COR-L47 (cell line): ENCODE results near the gene ZNF618.

Experiments used
- DNase-seq: peaks from one replicate; lab custom pipeline; 2025; lab: John Stamatoyannopoulos, UW

ZNF618 gene

DNA sequence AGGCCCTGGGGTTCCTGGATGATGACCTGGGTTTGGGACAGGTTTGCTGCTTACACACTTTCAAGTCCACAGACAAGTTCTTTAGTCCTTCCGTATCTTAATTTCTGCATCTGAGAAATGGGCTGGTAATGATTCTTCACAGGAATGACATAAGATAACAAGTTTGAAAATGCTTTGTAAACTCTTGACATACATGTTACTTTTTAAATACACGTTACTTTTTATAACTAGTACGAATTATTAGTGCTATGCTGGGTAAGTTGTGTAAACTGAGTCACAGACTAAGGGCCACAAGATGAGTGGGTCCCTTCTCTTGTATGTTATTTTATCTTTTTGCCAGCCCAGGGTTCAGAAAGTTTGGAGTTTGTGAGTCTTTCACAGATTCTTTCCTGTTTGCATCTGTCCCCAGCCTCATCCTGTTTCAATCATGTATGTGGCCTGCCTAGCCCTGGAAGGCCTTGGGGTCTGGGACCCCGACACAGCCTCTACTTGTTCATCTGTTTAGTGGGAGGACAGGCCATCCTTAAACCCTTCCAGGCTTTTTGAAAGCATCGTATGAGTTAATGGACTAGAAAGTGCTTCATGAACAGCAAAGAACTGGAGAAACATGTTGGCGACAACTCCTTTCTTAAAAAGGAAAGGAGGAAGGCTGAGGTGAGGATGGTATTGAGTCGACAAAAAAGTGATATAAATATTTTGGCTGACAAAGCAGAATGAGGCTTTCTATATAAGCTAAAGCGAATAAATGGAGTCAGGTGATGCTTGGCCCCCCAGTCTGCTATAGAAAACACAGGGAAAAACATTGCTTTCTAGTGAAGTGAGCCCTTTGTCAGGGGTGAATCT lies 9.3 kb downstream of the ZNF618 start:
- DNase-seq, result no peak

DNA sequence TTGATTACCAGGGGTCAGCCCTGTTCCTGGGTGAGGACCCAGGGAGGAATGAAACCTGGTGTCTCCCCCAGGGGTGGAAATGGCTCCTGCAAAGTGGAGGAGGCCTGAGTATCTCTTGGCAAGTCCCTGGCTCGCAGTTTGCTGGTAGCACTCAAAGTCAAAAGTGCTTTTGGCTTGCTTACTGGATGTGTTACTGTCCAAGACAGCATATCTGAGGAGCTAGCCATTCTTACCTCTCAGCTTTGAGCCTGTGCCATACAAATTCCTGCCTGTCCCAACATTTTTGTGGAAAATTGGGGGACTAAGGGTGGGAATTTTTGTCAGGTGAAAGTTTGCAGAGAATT lies 9.9 kb downstream of the ZNF618 start:
- no peak for DNase-seq

DNA sequence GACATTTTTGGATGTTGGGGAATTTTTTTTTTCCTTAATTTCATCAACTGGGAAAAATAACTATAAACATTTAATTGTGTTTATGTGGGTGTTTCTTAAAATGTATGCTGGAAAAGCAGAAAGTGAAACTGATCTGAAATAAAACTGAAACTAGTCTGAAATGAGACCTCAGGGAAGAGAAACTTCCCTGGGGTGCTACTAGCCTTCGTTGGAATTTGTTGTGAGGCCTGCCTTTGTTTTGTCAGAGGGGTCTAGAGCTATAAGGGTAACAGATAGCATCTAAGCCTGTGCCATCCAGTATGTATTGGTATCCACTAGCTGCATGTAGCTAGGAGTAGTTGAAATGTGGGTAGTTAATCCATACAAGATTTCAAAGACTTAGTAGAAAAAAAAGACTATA lies 10.4 kb downstream of the ZNF618 start:
- no peak for DNase-seq

DNA sequence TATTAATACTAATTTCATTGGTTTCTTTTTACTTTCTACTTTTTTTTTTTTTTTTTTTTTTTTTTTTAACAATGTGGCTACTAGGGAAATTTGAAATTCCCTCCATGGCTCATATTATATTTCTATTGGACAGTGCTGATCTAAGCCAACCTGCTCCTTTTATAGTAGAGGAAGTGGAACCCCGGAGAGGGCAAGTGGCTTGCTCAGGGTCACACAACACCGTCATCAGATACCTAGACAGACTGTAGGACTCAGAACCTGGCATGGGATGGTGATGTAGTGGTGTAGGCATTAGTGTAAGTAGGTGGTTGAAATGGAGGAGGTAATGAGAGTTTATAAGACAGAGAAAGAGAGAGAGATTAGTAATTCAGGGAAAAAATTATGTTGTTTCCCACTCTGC lies 10.8 kb downstream of the ZNF618 start:
- DNase-seq, result no peak

DNA sequence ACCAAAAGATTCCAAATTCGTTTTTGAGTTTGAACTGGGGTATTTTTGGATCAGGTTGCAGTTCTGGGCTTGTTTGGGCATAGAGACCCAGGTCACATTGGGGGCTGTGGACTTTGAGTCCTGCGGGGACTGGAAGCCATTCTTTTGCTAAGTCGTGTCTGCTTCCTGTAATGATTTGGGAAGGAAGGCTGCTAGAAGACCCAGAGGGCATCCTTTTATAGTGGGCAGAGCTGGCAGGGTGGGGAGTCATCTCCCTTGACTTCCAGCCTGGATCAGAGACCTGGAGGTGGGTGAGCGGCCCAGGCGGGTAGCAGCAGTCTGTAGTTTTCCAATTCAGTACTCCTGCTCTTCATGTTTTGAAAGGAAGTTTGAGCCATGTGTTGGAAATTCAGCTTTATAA lies 11.3 kb downstream of the ZNF618 start:
- DNase-seq, result no peak

DNA sequence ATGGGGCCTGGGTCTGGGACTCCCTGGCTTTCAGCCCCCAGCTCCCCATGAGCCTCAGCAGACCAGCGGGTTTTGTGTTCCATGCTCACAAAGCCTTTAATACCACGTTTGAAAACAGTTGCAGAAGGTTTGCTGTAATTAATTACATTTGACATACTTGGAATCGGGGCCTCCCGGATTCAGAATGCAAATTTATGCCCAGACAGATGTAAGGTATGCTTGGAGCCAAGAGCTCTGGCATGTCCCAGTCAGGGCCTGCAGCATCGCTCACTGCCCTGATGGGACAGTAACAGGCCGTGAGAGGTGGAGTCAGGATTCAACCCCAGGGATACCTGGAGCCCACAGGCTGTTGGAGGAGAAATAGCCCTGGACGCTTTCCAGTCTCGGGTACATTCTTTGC lies 12.2 kb downstream of the ZNF618 start:
- DNase-seq, result no peak

DNA sequence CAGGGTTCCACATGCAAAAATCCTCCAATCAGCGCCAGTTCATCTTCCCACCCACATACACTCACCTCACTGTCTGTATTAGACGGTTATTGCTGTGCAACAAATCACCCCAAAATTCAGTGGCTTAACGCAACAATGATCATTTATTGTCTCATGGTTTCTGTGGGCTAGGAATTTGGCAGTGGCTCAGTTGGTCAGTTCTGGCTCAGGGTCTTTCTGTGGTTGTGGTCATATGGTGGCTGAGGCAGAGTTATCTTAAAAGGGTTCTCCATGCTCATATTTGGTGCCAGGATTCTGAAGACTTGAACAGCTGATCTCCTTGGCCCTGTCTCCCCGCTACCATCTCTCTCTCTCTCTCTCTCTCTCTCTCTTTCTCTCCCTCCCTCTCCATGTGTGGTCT lies 12.9 kb downstream of the ZNF618 start:
- no peak for DNase-seq

DNA sequence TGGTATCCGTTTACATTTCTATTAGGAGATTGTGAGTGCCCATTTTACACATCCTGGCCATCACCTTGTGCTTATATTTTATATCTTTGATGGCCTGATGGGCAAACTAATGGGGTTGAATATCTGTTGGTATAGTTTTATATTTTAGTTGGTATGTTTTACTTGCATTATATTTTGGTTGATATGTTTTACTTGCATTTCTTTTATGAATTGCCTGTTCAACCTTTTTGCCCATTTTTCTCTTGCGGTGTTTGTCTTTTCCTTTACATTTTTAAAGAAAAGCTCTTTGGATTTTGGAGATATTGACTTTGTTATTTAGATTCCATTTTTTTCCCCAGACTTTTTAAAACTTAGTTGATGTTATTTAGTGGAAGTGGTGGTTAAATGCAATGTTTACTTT lies 14.6 kb downstream of the ZNF618 start:
- DNase-seq, result no peak

DNA sequence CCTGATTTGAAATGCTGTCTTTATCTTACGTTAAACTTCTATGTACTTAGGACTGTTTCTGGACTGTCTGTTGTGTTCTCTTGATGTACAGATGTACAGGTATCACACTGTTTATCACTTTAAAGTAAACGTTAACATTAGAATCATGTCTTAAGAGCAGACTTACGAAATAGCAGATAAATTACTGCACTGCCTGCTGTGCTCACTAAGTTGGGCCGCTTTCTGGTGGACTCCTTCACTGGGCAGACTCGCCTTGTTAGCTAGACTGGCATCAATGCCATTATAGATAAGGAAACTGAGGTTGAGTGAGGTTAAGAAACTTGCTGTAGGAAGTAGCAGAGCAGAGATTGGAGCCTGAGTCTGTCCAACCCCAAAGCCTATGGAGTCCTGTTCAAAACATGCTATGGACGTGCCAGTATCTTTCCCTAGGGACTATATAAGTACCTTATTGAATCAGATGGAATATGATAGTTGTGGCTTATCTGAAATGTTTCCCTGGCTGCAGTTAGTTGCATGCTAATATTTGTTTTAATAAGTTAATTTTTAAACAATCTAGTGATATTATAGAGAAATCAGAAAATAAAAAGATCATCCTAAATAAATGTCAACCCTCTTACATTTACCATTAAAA lies 16.9 kb downstream of the ZNF618 start:
- no peak for DNase-seq

DNA sequence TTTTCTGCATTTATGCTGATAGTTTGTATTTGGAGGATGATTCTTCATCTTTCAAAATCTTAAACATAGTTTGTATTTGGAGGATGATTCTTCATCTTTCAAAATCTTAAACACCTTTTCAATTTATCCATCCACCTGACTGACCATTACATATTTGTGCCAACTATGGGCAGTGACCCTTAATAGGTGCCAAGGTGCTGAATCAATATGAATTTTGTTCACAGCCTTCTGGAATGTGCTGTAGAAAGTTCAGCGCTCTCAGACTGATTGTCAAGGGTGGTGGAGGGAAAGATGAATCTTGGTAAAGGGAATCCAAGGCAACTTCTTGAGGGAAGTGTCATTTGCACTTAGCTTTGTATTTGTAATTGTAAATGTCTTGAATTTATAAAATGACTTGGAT lies 18.1 kb downstream of the ZNF618 start:
- no peak for DNase-seq

DNA sequence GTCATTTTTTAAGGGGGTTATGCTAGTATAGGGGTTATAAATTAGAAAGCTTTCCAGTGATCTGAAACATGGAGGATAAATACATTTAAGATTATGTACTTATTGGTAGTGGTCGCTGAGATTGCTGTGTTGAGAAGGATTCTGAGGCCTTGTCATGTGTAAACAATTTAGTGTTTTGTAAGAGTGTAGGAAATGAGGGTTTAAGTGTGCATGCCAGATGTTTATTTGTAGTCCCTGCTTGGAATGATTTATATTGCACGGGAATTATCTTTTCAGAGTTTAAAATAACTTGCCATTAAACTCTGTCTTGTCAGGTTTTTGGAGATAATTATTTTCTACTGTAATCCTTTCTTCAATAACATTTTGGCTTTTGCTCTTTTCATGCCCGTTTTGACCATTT lies 19.4 kb downstream of the ZNF618 start:
- DNase-seq, result no peak

DNA sequence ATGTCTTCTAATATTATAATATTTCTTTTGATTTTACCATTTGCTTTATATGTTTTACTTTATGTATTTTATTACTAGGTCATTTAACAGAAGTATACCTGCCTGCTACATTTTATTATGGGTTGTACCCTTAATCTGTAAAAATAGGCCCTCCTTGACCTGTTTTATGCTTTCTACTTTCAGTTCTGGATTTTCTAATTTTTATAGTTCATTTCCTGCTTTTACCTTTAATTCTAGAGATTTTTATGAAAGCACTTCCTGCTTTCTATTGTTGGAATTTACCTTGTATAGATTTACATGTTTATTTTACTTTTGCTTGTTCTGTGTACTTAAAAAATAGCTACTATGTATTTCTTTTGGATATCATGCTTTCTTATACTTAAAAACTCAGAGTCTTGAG lies 20.6 kb downstream of the ZNF618 start:
- no peak for DNase-seq

DNA sequence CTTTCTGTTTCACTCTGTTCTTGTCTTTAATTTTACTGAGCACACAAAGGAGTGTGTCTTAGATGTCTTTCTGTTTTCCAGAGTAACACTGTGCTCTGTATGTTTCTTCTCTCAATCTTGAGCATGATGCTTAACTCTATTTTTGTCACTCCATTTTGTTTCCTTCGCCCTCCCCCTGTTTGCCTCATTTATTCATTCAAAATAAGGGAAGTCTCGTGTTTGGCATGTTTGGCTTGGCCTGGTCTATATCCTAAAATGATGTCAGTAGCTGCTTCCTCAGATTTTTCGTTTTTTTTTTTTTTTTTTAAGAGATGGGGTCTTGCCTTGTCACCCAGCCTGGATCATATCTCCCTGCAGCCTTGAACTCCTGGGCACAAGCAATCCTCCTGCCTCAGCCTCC lies 22.0 kb downstream of the ZNF618 start:
- DNase-seq, result no peak

DNA sequence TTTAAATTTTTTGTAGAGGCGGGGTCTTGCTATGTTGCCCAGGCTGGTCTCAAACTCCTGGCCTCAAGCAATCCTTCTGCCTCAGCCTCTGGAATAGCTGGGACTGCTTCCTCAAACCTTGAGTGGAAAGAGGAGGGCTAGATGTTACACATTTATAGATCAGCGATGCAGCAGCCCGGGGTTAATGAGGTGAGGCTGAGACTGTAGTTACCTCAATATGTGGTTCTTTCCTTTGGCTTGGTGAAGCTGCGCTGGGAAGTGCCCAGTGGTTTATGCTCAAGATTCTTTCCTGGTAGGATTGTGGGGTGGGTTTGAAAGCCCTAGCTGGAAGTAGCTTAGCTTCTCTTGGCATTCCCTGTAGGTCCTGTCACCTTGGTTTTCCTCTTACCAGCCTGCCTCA lies 22.5 kb downstream of the ZNF618 start:
- DNase-seq, result no peak

DNA sequence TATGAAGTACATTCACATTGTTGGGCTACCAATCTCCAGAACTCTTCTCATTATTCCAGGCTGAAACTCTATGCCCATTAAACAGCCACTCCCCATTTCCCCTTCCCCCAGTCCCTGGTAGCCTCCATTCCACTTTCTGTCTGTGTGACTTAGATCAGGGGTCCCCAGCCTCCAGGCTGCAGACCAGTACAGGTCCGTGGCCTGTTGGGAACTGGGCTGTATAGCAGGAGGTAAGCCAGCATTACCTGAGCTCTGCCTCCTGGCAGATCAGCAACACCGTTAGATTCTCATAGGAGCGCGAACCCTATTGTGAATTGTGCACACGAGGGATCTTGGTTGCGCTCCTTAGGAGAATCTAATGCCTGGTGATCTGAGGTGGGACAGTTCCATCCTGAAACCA lies 23.1 kb downstream of the ZNF618 start:
- no peak for DNase-seq

DNA sequence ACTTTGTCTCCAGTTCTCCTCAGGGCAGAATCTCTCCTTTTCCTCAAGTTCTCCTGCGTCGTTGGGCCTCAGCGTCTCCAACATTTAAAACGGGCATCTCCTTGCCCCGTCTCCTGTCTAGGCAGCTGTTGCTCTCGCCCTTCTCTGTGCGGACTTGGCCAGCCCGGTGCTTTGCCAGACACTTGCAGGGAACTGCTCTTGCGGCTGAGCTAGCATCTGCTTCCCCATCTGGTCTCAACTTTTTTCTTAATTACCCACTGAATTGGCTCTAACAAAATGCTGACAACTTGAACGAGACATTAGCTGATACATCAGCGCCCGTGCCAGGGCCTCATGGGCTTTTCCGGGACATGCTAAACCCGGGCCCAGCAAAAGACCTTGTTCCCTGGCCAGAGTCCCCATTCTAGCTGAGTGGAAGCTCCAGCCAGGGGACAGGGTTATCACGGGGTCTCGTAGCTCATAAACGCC lies 25.1 kb downstream of the ZNF618 start:
- DNase-seq, result no peak

DNA sequence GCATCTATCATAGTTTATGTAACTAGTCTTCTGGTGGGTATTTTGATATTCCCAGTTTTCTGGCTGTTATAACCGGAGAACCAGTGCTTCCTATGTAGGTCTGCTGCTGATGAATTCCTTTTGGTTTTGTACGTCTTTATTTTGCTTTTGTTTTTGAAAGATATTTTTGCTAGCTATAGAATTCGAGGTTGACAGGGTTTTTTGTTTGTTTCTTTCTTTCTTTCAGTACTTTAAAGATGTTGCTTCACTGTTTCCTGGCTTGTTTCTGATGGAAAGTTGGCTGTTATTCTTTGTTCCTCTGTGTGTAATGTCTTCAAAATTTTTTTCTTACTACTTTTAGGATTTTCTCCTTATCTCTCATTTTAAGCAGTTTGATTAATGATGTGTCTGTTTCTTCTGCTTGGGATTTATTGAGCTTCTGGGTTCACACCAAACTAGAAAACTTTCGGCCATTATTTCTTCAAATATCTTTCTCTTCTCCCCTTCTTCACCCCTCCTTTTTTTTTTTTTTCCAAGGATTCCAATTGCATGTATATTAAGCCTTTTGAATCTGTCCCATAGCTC lies 27.5 kb downstream of the ZNF618 start:
- DNase-seq, result no peak

DNA sequence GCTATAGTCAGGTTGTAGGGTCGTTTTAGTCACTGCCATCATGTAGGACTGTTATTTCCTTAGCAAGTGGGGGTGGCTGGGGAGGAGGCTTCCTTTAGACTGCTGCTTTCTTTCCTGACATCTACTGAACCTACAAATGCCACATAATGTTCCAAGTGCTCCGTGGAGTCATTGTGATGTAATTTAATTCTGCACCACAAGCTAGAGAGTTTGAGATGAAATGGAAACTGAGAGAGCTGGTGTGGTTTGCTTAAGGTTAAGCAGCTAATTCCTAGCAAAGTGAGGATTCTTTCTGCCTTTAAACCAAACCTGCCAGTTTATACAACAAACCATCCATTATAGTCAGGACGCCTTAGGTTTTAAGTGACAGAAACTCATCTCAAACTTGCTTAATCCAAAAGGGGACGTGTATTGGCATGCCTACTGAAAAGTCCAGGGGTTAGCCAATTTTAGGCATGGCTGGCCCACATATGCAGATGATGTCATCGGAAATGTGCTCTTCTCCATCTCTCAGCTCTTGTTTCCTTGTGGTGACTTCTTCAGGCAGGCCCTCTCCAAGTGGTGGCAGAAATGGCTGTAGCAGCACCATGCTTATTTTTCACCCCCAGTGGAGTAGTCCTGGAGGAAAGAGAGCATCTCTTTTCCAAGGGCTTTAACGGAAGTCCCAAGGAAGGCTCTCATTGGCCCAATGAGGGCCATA lies 30.5 kb downstream of the ZNF618 start:
- no peak for DNase-seq

DNA sequence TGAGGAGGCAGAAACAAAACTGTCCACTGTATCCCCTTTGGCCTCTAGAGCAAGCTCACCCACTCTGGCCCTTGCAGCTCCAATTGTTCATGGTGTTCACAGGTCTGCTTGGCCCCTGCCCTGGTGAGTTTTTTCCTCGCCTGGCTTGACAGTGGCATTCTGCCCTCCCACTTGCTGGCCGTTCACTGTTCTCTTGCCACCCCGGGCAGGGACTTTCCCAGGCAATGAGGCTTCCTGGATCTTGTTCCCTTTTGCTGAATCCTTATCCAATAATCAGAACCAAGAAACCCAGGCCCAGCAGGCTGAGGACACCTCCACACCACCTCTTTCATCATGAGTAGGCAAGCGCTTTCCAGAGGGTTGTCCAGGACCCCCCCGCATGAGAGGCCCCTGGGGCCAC lies 31.2 kb downstream of the ZNF618 start:
- DNase-seq, result no peak

DNA sequence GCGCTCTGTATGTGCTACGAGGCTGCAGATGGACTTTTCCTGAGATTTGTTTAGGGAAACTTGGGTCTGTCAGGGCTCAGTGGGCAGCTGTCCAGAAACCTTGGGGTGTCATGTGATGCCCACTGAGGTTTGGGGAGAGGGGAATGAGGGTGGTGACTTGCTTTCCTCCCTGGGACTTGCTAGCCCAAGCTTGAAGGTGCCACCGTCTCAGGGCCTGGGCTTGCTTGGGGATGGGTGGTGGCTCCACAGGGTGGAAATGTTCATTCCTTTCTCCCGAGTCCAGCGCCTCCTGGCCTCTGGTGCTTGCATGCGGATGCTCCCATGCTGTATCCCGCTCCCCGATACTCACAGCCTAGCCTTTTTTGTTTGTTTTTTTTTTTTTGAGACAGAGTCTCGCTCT lies 33.3 kb downstream of the ZNF618 start:
- DNase-seq, result no peak

DNA sequence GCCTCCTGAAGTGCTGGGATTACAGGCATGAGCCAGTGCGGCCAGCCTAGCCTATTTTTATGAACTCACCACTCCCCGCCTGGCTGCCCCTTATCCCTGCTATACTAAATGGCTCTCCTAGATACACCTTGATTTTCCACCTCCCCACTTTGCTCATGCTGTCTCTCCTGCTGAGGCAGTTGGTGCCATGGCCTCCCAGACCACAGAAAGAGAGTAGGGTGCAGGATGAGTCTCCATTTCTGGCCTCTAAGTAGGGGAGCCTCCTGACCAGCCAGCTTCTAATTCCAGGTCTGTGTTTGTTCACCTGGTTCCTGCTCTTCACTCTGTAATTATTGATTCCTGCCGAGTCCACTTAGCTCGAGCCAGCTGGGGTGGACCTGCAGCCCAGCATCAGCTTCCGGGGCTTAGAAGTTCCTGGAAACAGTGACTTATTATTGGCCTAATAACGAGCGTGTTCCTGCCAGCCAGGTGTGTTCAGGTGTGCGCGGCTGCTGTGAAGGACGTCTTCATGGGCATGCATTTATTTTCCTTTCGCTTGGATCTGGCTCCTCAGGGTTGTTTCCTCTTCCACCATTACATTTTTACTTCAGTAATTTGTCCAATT lies 34.0 kb downstream of the ZNF618 start:
- peak; percentile 80 for DNase-seq

DNA sequence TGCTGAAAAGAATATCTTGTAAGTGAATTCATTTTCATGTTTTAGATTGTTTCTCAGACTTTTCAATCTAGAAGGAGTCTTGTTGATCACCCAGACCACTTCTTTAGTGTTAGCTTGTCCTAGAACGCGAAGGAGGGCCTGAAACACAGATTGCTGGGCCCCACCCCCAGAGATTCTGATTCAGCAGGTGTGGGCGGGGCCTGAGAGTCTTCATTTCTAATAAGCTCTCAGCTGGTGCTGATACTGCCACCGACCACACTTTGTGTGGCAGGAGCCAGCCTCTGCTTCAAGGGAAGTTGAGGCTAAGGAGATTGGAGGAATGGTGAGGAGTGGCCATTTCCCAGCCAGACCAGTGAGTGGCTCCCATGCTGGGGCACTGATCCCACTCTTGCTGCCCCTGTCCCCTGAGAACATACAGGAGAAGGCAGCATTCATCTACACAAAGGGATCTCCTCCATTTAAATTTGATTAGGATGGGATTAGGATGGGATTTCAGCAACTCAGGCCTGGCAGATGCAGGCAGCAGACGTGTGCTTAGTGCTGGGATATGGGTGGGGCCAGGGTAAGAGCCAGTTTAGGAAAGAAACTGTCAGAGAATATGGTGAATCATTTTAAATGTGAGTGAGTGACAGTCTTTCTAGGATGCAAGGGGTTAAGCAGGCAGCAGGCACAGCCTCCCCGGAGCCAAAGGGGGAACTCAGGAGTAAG lies 35.9 kb downstream of the ZNF618 start:
- no peak for DNase-seq
